ENCODE results near the gene KDM1A.

The KDM1A gene

DNA sequence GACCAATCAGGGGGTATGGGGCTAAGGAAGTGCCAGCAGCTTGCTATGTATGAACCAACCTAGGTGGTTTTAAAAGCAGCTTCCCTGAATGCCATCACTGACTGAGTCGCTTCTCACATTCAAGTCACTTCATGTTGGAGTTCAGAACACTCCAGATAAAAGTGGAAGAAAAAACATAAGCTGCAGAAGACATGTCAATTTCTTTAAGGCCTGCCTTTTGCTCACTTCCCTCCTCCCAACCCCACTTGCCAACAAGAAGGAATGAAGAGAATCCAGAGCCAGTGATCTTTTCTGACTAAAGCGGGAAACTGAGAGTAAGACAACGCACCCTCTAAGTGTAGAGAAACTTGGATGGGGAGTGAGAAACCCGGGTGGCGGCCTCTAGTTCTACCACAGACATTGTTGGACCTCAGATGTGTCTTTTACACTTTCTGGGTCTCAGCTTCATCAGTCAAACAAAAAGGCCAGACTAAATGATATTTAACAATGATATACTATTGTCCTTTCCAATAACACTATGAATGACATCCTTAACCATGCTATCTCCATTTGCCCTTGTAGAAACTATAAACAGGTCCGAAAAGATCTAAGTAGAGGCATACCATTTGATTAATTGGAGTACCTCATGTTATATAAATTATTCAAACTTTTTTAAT lies 95.3 kb downstream of the KDM1A start:
- DNase-seq = no peak

DNA sequence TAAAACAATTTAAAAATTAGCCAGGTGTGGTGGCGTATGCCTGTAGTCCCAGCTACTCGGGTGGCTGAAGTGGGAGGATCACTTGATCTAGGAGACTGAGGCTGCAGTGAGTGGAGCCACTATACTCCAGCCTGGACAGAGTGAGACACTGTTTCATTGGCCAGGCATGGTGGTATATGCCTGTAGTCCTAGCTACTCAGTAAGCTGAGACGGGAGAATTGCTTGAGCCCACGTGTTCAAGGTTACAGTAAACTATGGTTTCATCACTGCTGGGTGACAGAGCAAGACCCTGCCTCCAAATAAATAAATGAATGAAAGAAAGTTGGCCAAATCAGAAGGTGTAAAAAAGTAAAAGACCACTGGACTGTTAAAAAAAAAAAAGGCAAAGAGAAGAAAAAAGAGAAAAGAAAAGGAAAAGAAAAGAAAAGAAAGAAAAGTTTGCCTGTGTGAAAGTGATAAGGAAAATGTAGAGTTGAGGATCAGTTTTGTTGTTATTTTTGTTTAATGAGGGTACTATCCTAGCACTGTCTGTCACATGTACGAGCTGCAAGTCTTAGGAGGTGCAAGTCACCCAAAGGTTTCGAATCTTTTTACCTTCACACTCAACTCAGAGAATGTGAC lies 97.1 kb downstream of the KDM1A start:
- no peak for DNase-seq

DNA sequence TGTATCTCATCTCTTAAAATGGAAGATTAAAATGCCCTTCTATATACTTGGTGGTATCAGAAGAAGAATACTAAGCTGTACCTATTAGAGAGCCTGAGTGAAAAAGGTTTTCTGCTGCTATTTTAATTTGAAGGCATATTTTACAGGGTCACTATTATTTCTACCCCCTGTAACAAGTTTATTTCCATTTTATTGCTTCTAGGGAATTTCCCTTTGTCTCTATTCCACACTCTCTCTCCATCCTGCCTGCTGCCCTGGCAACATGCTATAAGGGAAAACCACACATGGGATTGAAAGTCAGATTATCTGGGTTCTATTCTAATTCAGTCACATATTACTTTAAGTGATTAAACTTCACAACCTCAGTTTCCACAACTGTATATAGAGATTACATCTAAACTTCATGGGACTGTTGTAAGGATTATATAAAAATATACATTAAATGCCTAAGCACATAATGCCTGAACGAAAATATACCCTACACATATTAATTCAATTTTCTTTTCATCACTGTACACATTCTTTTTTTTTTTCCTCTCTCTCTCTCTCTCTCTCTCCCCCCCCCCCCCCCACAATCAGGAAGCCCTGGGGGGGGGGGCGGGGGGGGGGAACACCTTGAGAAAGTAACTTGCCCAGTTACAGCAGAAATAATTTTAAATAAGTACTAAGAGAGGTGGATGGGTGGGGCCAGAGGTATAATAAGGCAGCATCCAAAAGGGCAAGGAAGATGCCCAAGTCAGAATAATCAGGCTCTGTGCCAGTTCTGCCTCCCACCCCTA lies 97.8 kb downstream of the KDM1A start:
- DNase-seq = no peak

DNA sequence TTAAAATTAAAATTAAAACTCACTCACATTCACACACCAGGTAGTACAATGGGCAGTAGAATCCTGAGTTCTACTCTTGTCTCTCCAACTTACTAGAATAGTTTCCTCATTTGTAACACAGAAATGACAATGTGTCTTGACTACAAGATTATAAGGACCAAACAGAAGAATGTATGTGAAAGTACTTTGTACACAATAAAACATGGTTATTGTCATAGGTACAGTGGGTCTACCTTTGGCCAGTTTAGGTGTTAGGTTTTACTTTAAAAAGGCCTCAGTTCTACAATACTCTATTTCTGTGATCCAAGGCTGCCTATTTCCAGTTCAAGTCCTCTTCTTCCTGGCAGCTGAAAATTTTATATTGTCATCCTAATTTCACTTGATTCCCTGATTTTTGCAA lies 99.1 kb downstream of the KDM1A start:
- no peak for DNase-seq

DNA sequence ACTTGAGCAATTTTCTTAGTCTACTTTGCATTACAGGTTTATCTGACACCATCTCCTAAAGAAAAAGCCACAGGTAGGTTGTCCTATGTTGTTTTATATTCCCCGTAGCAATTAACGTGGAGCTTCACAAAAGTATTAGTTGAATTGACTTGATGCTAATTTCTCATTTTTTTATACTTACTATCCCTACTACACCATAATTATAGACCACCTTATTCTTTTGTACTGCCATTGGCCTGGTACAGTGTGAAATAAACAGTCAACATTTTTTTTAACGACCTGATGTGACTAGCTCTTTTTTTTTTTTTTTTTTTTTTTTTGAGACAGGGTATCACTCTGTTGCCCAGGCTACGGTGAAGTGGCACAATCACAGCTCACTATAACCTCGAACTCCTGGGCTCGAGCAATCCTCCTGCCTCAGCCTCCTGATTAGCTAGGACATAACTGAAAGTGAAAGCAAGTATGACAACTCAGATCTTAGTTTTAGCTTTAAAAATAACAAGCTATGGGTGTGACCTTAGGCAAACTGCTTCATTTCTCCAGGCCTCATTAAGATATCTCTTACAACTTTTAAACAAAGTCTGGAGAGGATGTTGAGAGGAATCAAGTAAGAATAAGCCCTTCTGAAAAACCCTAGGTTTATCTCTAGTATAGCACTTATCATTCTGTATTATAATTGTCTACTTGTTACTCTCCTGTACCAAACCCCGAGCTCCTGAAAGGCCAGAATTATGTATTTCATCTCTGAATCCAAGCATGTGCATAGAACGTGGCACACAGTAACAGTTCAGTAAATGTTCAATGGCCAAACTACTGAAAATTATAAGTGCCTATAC lies 99.9 kb downstream of the KDM1A start:
- no peak for DNase-seq

DNA sequence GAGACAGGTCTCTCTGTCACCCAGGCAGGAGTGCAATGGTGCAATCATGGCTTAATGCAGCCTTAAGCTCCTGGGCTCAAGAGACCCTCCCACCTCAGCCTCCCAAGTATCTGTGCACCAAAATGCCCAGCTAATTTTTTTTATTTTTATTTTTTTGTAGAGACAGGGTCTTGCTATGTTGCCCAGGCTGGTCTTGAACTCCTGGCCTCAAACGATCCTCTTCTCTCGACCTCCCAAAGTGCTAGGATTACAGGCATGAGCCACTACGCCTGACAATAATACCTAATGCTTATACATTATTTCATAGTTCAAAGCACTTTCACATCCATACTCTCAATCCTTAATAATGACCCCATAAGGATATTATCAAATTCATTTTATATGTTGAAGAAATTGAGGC lies 101.1 kb downstream of the KDM1A start:
- DNase-seq = no peak

DNA sequence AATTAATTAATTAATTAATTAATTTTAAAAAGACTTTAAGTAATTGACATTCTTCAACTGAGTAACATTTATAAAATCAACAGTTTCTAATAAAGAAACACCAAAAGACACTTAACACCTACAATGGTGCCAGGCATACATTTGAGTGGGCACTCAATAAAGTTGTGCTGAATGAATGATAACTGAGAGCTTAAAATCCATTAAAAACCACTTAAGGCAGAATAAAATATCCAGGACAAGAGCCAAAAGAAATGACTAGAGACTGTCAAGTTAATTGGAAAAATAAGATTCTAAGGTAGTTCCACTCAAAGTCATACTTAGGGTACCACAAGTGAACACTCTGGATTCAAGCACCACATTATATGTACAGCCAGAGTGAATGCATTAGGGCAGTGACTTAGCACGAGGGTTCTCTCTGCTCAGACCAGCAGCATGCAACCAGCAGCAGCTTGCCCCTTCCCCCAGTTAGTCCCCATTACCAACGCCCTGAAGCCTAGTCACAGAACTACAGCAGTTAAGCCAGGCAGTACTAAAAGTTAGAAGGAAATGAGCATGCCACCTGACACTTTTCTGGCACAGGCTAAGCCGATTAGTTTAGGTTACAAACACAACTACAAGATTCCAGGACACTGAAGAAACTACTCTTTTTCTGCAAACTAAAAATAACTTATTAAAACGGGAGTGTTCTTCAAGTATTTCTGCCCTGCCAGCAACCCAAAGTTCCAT lies 102.9 kb downstream of the KDM1A start:
- DNase-seq = peak in 1 of 2 experiments; percentile 18

DNA sequence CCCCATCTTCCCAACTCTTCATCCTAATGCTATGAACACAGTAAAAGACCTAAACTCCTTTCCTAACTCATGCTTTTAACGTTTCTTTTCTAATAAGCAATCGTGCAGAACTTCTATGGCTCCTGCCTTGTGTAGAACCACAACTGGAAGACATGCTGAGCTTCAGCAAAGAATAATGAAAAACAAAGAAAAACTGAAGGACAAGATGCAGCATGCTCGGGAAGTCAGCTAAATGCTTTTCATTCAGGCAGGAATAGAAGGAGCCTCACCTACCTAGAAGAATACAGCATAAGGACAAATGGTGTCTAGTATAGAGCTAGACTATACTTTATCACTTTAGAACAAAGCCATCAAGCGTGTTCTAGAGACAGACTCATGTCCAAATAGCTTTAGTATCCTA lies 103.5 kb downstream of the KDM1A start:
- DNase-seq = no peak

DNA sequence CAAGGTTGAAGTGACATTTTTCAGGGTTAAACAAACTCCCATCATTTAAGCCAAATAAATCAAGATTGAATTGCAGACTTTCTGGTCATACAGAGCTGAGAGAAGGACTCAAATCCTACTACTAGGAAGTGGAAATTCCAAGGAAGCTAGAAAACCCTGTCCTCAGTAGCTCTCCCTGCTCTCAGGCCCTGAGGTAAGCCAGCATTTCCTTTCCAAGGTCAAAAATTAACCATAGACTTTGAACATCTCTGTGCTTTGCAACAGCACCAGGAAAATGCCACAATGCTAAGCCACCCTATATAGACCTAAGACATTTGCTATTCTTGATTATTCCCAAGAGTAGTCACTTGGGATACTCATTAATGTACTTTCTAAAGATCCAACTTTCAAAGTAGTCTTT lies 104.3 kb downstream of the KDM1A start:
- DNase-seq = no peak

DNA sequence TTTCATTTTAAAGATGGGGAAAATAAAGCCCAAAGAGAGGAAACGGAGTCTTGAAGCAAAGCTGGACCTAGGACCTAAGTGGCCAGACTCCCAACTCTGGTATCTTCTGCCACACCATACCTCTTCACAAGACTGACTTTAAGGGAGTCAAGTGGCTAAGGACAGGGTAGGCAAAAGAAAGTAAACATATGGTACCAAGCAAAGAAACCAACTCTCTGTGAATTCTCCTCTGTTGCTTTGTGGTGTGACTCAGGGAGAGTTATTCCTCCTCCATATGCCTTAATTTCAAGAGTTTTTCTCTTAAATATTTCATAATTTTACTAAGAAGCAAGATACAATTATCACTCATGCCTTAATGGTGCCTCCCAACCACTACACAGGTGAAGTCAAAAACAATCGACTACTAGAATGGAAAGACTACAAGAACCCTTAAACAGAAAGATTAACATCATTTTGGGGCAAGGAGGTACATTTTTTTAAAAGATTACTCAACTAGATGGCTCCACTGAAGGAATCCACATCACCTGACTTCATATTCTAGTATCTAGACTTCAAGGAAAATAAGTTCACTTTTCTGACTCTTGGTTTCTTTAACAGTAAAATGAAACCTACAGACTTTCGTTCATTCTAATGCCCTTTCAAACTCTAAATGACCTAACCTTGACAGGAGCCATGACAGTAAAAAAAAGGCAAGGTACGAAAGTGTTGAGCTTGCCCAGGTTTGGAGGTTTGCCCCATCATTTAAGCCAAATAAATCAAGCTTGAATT lies 105.2 kb downstream of the KDM1A start:
- DNase-seq = no peak

DNA sequence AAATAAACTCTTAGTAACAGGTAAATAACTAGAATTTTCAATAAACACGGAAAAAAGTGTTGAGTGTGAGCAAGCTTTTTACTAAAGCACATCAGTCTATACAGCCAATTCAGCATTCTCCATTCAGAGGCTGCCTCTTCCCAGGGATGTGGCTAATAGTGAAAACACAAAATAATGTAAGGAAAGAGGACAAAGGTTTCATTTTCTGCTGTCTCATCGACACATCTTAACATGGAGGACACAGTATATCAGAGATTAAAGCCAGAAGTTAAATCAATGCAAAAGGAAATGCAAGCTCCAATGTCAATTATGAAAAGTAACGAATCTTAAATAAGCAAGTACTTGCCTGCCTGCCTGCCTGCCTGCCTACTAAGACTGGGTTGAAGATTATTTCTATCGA lies 106.2 kb downstream of the KDM1A start:
- DNase-seq = no peak

DNA sequence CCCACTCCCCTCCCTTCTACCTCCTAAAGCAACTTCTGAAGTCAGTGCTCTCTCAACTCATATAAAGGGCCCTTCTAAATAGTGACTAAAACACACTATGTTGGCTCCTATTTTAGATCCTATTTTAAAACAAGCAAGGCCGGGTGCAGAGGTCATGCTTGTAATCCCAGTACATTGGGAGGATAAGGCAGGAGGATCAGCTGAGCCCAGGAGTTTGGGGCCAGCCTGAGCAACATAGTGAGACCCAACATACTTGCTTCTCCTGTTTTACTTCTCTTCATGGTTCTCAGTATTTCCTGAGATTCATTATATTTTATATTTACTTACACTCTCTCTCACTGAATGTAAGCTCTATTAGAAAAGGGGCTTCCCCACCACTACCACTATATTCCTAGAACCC lies 106.9 kb downstream of the KDM1A start:
- DNase-seq = no peak

DNA sequence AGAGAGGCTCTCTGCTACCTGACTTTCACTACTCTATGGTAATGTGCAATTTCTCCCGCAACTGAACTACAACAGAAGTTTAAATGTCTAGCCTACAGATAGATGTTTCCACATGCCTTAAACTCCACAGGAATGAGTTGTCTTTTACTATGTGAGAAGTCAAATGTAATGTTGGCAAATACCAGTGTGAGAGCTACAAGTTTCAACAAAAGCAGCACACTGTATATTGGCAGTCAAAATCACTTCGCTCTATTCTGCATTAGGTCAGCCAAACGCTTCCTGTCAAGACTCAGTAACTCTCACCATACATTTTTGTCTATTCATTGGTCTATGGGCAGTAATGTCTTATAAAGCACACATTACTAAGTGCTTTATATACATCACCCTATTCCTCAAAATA lies 107.5 kb downstream of the KDM1A start:
- DNase-seq = no peak

DNA sequence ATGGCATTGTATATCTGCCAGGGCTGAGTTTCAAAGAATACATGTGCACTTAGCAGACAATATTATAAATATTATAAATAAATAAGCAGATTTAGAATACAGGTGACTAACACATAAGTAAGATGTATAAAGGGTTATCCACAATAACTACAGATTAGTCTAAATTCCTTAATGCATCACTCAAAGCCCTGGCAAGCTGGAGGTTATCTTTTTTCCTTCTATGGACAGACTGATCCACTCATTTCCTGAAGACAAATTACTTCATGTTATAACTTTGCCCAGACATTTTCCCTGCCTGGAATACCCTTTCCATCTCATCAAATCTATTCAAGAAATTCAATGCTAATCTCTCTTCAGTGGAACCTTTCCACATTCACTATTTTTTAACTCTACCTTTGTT lies 110.6 kb downstream of the KDM1A start:
- DNase-seq = no peak

DNA sequence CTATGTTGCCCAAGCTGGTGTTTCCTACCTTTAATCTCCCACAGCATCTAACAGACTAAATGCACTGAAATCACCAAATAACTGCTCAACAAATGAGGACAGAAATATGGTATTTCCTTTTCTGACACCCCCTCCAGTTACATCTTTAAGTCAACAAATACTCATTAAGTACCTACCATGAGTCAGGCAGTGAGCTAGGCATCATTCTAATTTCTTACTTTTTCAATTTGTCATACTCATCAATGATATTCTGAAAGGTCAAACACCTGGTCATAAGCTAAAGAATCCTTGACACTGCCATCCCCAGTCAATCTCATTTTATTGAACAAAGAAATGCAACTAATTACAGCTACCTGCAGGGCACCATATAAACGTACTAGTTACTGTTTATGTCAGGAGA lies 112.8 kb downstream of the KDM1A start:
- DNase-seq = no peak
